NCI-H526 (cell line): ENCODE measurements around the gene GDF10.
A peak's percentile ranks its signal among the peaks of the same experiment; 100 is the strongest.

ENCODE experiments used
- DNase-seq, 2 experiments: peaks; one replicate each; lab custom pipeline; 2025; lab: John Stamatoyannopoulos, UW

Gene GDF10

GRCh38 chr10:47354900-47355299 is 54.9 kb downstream of the GDF10 start:
- no peak for DNase-seq

GRCh38 chr10:47356708-47357107 is 56.7 kb downstream of the GDF10 start:
- DNase-seq = no peak

- DNase-seq = no peak
Measured at GRCh38 chr10:47357131-47357582, 57.2 kb downstream of the GDF10 start.

GRCh38 chr10:47357911-47358310 is 57.9 kb downstream of the GDF10 start:
- DNase-seq = no peak

GRCh38 chr10:47358457-47358856 is 58.5 kb downstream of the GDF10 start:
- DNase-seq = no peak

GRCh38 chr10:47359101-47359500 is 59.1 kb downstream of the GDF10 start:
- DNase-seq = no peak

GRCh38 chr10:47359626-47360418 is 59.8 kb downstream of the GDF10 start:
- DNase-seq = no peak

GRCh38 chr10:47360419-47361040 is 60.5 kb downstream of the GDF10 start:
- DNase-seq = no peak

- peak in 1 of 2 experiments; percentile 44 for DNase-seq
Measured at GRCh38 chr10:47361293-47361692, 61.3 kb downstream of the GDF10 start.

GRCh38 chr10:47362199-47362598 is 62.2 kb downstream of the GDF10 start:
- no peak for DNase-seq
